Activated CD4-positive, alpha-beta T cell treated with anti-CD3 and anti-CD28 coated beads, Interleukin-2, amount 50 U/mL, for 24 hours (primary cell): ENCODE measurements around the gene TENM3.

Experiments
- DNase-seq, 2 donors: peaks; one replicate each; pipeline ENCODE4 v3.0.0-alpha.2; 2020; ENCODE audit warnings: low read depth in 1 of 2, low spot score in 1 of 2

The TENM3 gene

GRCh38 chr4:182286931-182287330, 43.7 kb downstream of the TENM3 start:
- no peak for DNase-seq

GRCh38 chr4:182288534-182288933, 45.3 kb downstream of the TENM3 start:
- DNase-seq, result no peak

- no peak for DNase-seq
These were observed 46.6 kb downstream of the TENM3 start for GRCh38 chr4:182289809-182290208.

GRCh38 chr4:182291175-182291574, 48.0 kb downstream of the TENM3 start:
- no peak for DNase-seq

- DNase-seq, result no peak
These were observed 48.5 kb downstream of the TENM3 start for GRCh38 chr4:182291597-182292270.

- DNase-seq, result no peak
These were observed 49.4 kb downstream of the TENM3 start for GRCh38 chr4:182292612-182293011.

GRCh38 chr4:182293691-182294255, 50.6 kb downstream of the TENM3 start:
- no peak for DNase-seq

- DNase-seq, result no peak
These were observed 51.2 kb downstream of the TENM3 start for GRCh38 chr4:182294451-182294850.

- no peak for DNase-seq
These were observed 54.5 kb downstream of the TENM3 start for GRCh38 chr4:182297659-182298058.

- no peak for DNase-seq
These were observed 58.5 kb downstream of the TENM3 start for GRCh38 chr4:182301736-182302135.

- DNase-seq, result no peak
These were observed 60.6 kb downstream of the TENM3 start for GRCh38 chr4:182303847-182304246.

GRCh38 chr4:182306792-182307507, 63.7 kb downstream of the TENM3 start:
- no peak for DNase-seq

- DNase-seq, result no peak
These were observed 64.5 kb downstream of the TENM3 start for GRCh38 chr4:182307746-182308145.

GRCh38 chr4:182309877-182310276, 66.7 kb downstream of the TENM3 start:
- no peak for DNase-seq

- DNase-seq, result no peak
These were observed 67.1 kb downstream of the TENM3 start for GRCh38 chr4:182310316-182310715.

GRCh38 chr4:182310962-182311361, 67.8 kb downstream of the TENM3 start:
- DNase-seq, result no peak

GRCh38 chr4:182314537-182314936, 71.3 kb downstream of the TENM3 start:
- DNase-seq, result no peak

GRCh38 chr4:182318256-182318655, 75.1 kb downstream of the TENM3 start:
- no peak for DNase-seq

- DNase-seq, result no peak
These were observed 76.9 kb downstream of the TENM3 start for GRCh38 chr4:182320092-182320491.

- no peak for DNase-seq
These were observed 77.4 kb downstream of the TENM3 start for GRCh38 chr4:182320580-182320979.

- DNase-seq, result no peak
These were observed 81.1 kb downstream of the TENM3 start for GRCh38 chr4:182324282-182324681.

GRCh38 chr4:182325397-182325796, 82.2 kb downstream of the TENM3 start:
- DNase-seq, result no peak
